Renal pelvis (tissue), 4 donors: Measurements from ENCODE around the gene ADAMTS8. TPM values are rescaled to one million over a fixed set of nuclear protein-coding genes. Genes with fewer than 3 reads are reported as not detected.
"Not testable (repeated sequence)": the region's sequence is repeated elsewhere in the genome, so short reads cannot be mapped to it uniquely, and the experiment has no call there.

Experiments
- DNase-seq: peaks from one replicate; pipeline ENCODE4 v3.0.0-alpha.2; 2013
- polyA plus RNA-seq, 3 donors: library from polyadenylated mRNA; unstranded; fragments of 120-200 nt; gene quantifications; one replicate each; pipeline ENCODE4 v1.2.1, GENCODE V29; 2013; ENCODE audit not compliant: insufficient read length in 3 of 3

Gene ADAMTS8
- polyA plus RNA-seq, 3 donors: 2.8 to 3.8 (median 3.0) TPM

- DNase-seq: no peak
Observed at GRCh38 chr11:130442737-130443136, 14.3 kb upstream of the ADAMTS8 start.

- no peak for DNase-seq
Observed at GRCh38 chr11:130441719-130442118, 13.3 kb upstream of the ADAMTS8 start.

GRCh38 chr11:130439876-130440275, 11.5 kb upstream of the ADAMTS8 start:
- DNase-seq: no peak

GRCh38 chr11:130439160-130439519, 10.7 kb upstream of the ADAMTS8 start:
- DNase-seq: no peak

- not testable (repeated sequence) for DNase-seq
Observed at GRCh38 chr11:130438401-130439159, 10.2 kb upstream of the ADAMTS8 start.

DNA sequence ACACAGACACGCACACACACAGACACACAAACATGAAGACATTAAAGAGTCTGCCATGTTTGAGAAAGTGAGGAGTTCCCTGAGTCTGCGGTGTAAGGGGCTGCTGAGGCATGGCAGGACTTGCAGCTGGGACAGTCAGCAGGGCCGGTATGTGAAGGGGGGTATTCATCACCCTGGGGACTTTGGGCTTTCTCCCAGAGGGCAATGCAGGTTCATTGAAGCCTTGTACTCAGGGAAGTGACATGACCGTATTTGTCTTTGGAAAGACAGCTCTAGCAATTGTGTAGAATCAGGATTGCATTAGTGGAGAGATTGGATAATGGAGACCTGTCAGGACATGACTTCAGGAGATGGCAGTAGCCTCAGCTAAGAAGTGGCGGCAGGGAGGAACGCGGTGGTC, 9.4 kb upstream of the ADAMTS8 start:
- no peak for DNase-seq

- DNase-seq: no peak
Observed at GRCh38 chr11:130436171-130436570, 7.8 kb upstream of the ADAMTS8 start.

DNA sequence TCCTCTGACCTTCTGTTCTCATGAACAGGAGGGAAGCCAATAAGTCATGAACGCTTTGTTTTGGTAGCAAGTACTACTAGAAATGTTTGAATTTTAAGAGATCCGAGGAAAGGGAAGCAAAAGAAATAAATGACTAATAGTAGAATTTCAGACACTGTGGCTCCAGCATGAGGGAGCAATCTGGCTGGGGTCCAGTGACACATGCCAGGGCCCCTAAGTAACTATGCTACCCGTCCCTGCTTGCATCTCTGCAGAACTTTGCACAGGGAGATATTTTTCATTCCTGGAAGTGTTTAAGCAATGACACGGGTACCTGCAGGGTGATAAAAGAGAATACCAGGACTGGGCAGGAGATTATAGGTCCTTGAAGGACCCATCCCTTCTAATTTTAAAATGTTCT, 7.3 kb upstream of the ADAMTS8 start:
- no peak for DNase-seq

- DNase-seq: peak; percentile 90
Observed at GRCh38 chr11:130434521-130435223, 6.3 kb upstream of the ADAMTS8 start.

- DNase-seq: no peak
Observed at GRCh38 chr11:130433357-130433756, 4.9 kb upstream of the ADAMTS8 start.

- DNase-seq: no peak
Observed at GRCh38 chr11:130431801-130432200, 3.4 kb upstream of the ADAMTS8 start.

DNA sequence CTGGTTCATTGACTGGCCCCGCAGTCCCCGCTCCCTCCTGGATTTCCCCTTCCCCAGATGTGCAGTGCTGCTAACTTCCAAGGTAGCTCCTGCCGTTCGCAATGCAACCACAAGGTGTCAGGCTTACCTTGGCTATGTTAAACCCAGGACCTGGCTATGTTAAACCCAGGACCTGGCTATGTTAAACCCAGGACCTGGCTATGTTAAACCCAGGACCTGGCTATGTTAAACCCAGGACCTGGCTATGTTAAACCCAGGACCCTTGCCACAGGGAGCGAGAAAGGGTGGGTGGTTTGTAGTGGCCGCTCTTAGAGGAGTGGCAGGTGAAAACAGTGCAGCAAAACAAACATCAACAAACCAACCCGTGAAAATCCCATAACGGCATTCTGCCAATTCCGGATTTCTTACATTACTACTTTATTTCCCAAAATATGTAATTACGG, 2.9 kb upstream of the ADAMTS8 start:
- DNase-seq: peak; percentile 80

DNA sequence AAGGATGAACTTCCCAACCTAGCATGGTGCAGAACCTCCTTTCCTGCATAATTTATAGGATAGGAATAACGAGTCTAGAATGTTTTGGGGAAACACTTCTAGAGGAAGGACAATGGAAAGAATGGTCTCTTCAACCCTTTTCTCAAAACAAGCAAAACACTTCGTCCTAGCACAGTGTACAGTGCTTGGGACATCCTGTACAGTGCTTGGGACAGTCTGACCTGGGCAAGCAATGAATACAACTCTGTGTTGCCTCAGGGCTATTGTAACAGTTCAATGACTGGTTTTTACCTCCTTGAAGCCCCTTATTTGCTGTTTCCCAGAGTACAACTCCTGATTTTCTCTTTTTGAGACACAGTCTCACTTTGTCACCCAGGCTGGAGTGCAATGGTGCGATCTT, 1.6 kb upstream of the ADAMTS8 start:
- DNase-seq: no peak

DNA sequence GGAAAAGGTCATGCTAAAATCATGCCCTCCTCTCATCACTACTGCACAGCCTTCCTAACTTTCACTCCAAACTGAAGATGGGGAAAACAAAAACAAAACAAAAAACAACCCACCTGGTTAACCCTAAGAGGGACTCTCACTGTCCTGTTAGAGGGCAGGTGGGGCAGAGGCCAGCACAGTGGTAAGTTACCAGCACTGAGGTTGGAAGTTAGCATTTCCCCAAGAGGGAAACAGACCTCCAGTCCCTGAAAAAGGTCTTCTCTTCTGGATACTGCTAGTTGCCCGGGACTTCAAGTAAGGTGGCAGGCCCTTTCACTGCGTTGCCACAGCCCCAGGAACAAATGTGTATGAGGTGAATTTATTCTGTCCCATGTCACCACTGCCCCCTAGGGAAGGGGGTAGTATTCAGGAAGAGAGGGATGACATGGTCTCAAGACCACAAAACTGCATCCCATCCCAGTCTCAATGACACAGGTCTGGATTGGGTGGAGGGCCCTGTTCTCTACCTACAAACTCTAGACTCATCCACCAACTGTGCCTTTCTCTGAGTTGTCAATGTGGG, 792 bp upstream of the ADAMTS8 start:
- DNase-seq: no peak

GRCh38 chr11:130427581-130428315, 661 bp downstream of the ADAMTS8 start:
- DNase-seq: no peak

DNA sequence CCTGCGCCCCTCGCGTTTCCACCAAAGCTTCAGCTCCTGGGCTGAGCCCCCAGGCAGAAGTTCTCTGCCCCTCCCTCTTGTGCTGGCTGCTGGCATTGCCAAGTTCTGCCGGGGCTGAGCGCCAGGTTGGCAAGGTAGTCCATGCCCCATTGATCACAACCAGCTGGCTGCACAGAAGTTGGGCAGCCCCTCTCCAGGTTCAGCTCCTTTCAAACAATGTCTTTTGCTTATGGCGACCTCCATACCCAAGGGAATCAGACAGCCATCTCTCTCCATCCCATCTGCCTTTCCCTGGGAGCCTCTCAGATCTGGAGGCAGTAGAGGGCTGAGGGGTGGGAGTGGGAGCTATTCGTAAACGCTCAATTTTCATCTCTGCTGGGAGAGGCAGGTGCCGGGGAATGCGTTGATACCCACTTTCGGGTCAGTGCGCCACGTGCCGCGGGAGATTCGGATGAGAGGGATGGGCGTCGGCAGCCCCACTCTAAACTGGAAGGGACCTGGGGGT, 1.5 kb downstream of the ADAMTS8 start:
- DNase-seq: no peak

DNA sequence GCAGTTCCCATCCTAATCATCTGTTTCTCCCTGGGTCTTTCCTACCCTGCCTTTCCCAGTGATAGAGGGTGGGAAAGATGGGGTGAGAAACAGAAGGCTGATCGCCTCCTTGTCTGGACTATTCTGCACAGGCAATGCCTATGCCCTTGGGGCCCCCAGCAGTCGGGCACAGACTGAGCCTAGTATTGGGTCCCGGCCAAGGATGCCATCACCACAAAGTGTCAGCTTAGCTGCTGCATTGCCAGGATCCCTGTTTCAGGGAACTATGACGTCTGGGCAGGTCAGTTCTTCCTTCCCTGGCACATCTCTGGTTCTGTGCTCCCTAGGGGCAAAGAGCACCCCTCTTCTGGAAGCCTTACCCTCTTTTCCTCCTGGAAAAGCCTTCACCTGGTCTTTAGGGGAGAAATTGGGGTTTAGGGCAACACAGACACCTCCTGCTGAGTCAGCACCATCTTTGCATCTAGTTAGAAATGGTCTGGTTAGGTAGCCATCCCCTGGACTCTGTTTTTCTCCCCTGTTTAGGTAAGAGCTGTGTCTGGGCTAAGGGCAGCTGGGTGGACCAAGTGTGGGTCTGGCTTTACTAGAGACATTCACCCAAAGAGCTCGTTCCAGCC, 2.1 kb downstream of the ADAMTS8 start:
- no peak for DNase-seq

GRCh38 chr11:130425156-130425555, 3.3 kb downstream of the ADAMTS8 start:
- no peak for DNase-seq

GRCh38 chr11:130424613-130425140, 3.7 kb downstream of the ADAMTS8 start:
- no peak for DNase-seq

GRCh38 chr11:130423541-130424142, 4.8 kb downstream of the ADAMTS8 start:
- DNase-seq: no peak
